ENCODE results near the gene DRC1.

The DRC1 gene

GRCh38 chr2:26483957-26484565 is 82.3 kb downstream of the DRC1 start:
- H3K4me2 ChIP-seq (ENCODE audit: insufficient read depth, low read length, poor library complexity, severe bottlenecking): no peak overlapping the region
- WGBS, 2 donors (ENCODE audit: extremely low coverage in 2 of 2, insufficient read length in 2 of 2, insufficient replicate concordance in 1 of 2): no CpG with 5 or more reads among the region's 13 CpGs

DNA sequence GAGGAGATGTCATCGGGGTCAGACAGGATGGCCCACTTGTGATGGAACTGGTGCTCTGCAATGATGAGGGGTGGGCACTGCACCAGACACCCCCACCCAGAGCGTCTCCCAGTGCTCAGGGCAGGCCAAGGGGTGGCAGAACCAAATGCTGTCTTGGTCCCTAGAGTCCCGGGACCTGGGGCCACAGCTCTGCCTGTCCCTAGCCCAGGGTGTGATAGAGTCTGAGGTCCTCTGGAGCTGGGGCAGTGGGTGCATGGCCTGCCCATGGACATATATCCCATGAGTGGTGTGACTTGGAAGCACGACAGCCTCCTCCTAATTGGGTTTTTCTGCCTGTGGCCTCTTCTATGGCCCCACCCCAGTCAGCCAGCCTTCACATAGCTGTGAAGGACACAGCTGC is 82.9 kb downstream of the DRC1 start:
- H4K8ac ChIP-seq (ENCODE audit: low read depth, low read length): no peak overlapping the region
- H3K4me3 ChIP-seq (ENCODE audit: low read length in 2 of 2): peak overlapping the region in 1 of 2 donors; percentile 23
- no peak overlapping the region for H2AFZ ChIP-seq (ENCODE audit: low read length)
- no peak overlapping the region for H2BK120ac ChIP-seq (ENCODE audit: low read depth, low read length)
- no peak overlapping the region for H3K27ac ChIP-seq (replicated peaks; ENCODE audit: low read length)
- peaks cover 3 to 10% of the 10 kb centered on the region in 2 donors for H3K4me1 ChIP-seq (ENCODE audit: control insufficient read depth in 2 of 2, insufficient read depth in 1 of 2, low read depth in 1 of 2, low read length in 2 of 2)
- no peak overlapping the region for H3K9ac ChIP-seq (ENCODE audit: low read depth, low read length, poor library complexity)
- H3K18ac ChIP-seq (ENCODE audit: low read length): no peak overlapping the region
- DNase-seq (ENCODE audit: low spot score): no peak
- peak overlapping the region; percentile 50 for H2BK12ac ChIP-seq (ENCODE audit: low read length)
- H2AK5ac ChIP-seq (ENCODE audit: low read depth, low read length): peak overlapping the region; percentile 73
- H3K36me3 ChIP-seq (replicated peaks in 1 of 2; ENCODE audit: control insufficient read depth in 2 of 2, insufficient read depth in 2 of 2, low read length in 2 of 2): no peaks in the 10 kb centered on the region
- H3K23ac ChIP-seq (ENCODE audit: low read depth, low read length, poor library complexity): peak overlapping the region; percentile 5
- no peak overlapping the region for H2BK15ac ChIP-seq (ENCODE audit: low read length)
- H4K91ac ChIP-seq (ENCODE audit: low read depth, low read length, poor library complexity): no peak overlapping the region
- H3K27me3 ChIP-seq (ENCODE audit: control insufficient read depth in 3 of 3, insufficient read depth in 3 of 3, low read depth in 1 of 3, low read length in 3 of 3): no peaks in the 10 kb centered on the region
- H3K9me3 ChIP-seq (replicated peaks in 1 of 2; ENCODE audit: control insufficient read depth in 2 of 2, insufficient read depth in 1 of 2, low read depth in 1 of 2, low read length in 2 of 2): peaks cover 0 to 2% of the 10 kb centered on the region in 2 donors
- WGBS, 2 donors (ENCODE audit: extremely low coverage in 2 of 2, insufficient read length in 2 of 2, insufficient replicate concordance in 1 of 2): no CpG with 5 or more reads among the region's 4 CpGs
- H3K79me1 ChIP-seq (ENCODE audit: low read depth, low read length): peaks cover 2% of the 10 kb centered on the region
- no peak overlapping the region for H3K4me2 ChIP-seq (ENCODE audit: insufficient read depth, low read length, poor library complexity, severe bottlenecking)
- H3K4ac ChIP-seq (ENCODE audit: low read length): no peak overlapping the region
- H3K14ac ChIP-seq (ENCODE audit: low read length): peak overlapping the region; percentile 22
- H2BK5ac ChIP-seq (ENCODE audit: low read length): no peak overlapping the region

More at GRCh38 chr2:26483957-26484565, 82.3 kb downstream of the DRC1 start:
- peak overlapping the region; percentile 50 for H2BK12ac ChIP-seq (ENCODE audit: low read length)
- H3K14ac ChIP-seq (ENCODE audit: low read length): peak overlapping the region; percentile 22
- H2AFZ ChIP-seq (ENCODE audit: low read length): no peak overlapping the region
- peaks cover 2 to 10% of the 10 kb centered on the region in 2 donors for H3K4me1 ChIP-seq (ENCODE audit: control insufficient read depth in 2 of 2, insufficient read depth in 1 of 2, low read depth in 1 of 2, low read length in 2 of 2)
- peak overlapping the region; percentile 21 for H2AK5ac ChIP-seq (ENCODE audit: low read depth, low read length)
- no peak overlapping the region for H4K8ac ChIP-seq (ENCODE audit: low read depth, low read length)
- no peak overlapping the region for H3K27ac ChIP-seq (replicated peaks; ENCODE audit: low read length)
- H3K79me1 ChIP-seq (ENCODE audit: low read depth, low read length): peaks cover 2% of the 10 kb centered on the region
- H3K18ac ChIP-seq (ENCODE audit: low read length): peak overlapping the region; percentile 50
- H4K91ac ChIP-seq (ENCODE audit: low read depth, low read length, poor library complexity): no peak overlapping the region
- H2BK15ac ChIP-seq (ENCODE audit: low read length): no peak overlapping the region
- no peak for DNase-seq (ENCODE audit: low spot score)
- peak overlapping the region; percentile 5 for H3K23ac ChIP-seq (ENCODE audit: low read depth, low read length, poor library complexity)
- no peak overlapping the region for H2BK120ac ChIP-seq (ENCODE audit: low read depth, low read length)
- no peaks in the 10 kb centered on the region for H3K36me3 ChIP-seq (replicated peaks in 1 of 2; ENCODE audit: control insufficient read depth in 2 of 2, insufficient read depth in 2 of 2, low read length in 2 of 2)
- no peaks in the 10 kb centered on the region for H3K27me3 ChIP-seq (ENCODE audit: control insufficient read depth in 3 of 3, insufficient read depth in 3 of 3, low read depth in 1 of 3, low read length in 3 of 3)
- H3K4ac ChIP-seq (ENCODE audit: low read length): no peak overlapping the region
- peaks cover 0 to 2% of the 10 kb centered on the region in 2 donors for H3K9me3 ChIP-seq (replicated peaks in 1 of 2; ENCODE audit: control insufficient read depth in 2 of 2, insufficient read depth in 1 of 2, low read depth in 1 of 2, low read length in 2 of 2)
- H3K9ac ChIP-seq (ENCODE audit: low read depth, low read length, poor library complexity): no peak overlapping the region
- H3K4me3 ChIP-seq (ENCODE audit: low read length in 2 of 2): peak overlapping the region in 1 of 2 donors; percentile 23
- no peak overlapping the region for H2BK5ac ChIP-seq (ENCODE audit: low read length)

DNA sequence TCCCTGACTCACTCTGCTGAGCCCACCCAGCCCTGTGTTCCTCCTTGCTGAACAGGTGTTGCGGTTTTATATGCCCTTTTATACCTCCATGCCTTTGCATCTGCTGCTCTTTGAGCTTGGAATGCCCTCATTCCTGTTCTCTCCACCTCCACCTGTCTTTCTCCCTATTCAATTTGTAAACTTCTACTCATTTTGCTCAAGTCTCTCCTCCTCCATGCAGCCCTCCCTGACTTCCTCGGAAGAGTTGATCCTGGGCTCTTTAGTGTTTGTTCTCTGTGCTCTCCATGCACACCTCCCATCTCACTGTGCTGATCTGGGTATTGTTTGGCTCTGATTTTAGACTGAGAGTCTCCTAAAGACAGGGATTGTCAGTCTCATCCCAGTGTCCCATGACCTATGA is 83.4 kb downstream of the DRC1 start:
- Histone ChIP-seq H3K14ac (ENCODE audit: low read length) (no peak overlapping the region), H2BK5ac (ENCODE audit: low read length) (no peak overlapping the region), H2BK15ac (ENCODE audit: low read length) (peak overlapping the region; percentile 74), H3K27me3 (ENCODE audit: control insufficient read depth in 3 of 3, insufficient read depth in 3 of 3, low read depth in 1 of 3, low read length in 3 of 3) (no peaks in the 10 kb centered on the region), H2BK120ac (ENCODE audit: low read depth, low read length) (no peak overlapping the region), H2AK5ac (ENCODE audit: low read depth, low read length) (peak overlapping the region; percentile 32), H3K9me3 (replicated peaks in 1 of 2; ENCODE audit: control insufficient read depth in 2 of 2, insufficient read depth in 1 of 2, low read depth in 1 of 2, low read length in 2 of 2) (peaks cover 0 to 2% of the 10 kb centered on the region in 2 donors), H4K8ac (ENCODE audit: low read depth, low read length) (no peak overlapping the region), H3K4me2 (ENCODE audit: insufficient read depth, low read length, poor library complexity, severe bottlenecking) (no peak overlapping the region), H3K36me3 (replicated peaks in 1 of 2; ENCODE audit: control insufficient read depth in 2 of 2, insufficient read depth in 2 of 2, low read length in 2 of 2) (no peaks in the 10 kb centered on the region), H3K9ac (ENCODE audit: low read depth, low read length, poor library complexity) (no peak overlapping the region), H3K79me1 (ENCODE audit: low read depth, low read length) (peaks cover 2% of the 10 kb centered on the region), H3K27ac (replicated peaks; ENCODE audit: low read length) (no peak overlapping the region), H3K23ac (ENCODE audit: low read depth, low read length, poor library complexity) (no peak overlapping the region), H3K18ac (ENCODE audit: low read length) (no peak overlapping the region), H3K4me3 (ENCODE audit: low read length in 2 of 2) (no peak overlapping the region), H2BK12ac (ENCODE audit: low read length) (no peak overlapping the region), H2AFZ (ENCODE audit: low read length) (no peak overlapping the region), H3K4ac (ENCODE audit: low read length) (no peak overlapping the region), H3K4me1 (ENCODE audit: control insufficient read depth in 2 of 2, insufficient read depth in 1 of 2, low read depth in 1 of 2, low read length in 2 of 2) (peaks cover 4 to 10% of the 10 kb centered on the region in 2 donors), H4K91ac (ENCODE audit: low read depth, low read length, poor library complexity) (no peak overlapping the region)
- DNase-seq (ENCODE audit: low spot score): no peak
- WGBS, 2 donors (ENCODE audit: extremely low coverage in 2 of 2, insufficient read length in 2 of 2, insufficient replicate concordance in 1 of 2): no CpG with 5 or more reads among the region's 2 CpGs

GRCh38 chr2:26485725-26486418 is 84.2 kb downstream of the DRC1 start:
- WGBS, 2 donors (ENCODE audit: extremely low coverage in 2 of 2, insufficient read length in 2 of 2, insufficient replicate concordance in 1 of 2): no CpG with 5 or more reads among the region's 8 CpGs
- no peak overlapping the region for H3K4ac ChIP-seq (ENCODE audit: low read length)
- H2AFZ ChIP-seq (ENCODE audit: low read length): no peak overlapping the region

More at GRCh38 chr2:26485725-26486418, 84.2 kb downstream of the DRC1 start:
- Histone ChIP-seq H3K4me3 (ENCODE audit: low read length in 2 of 2) (no peak overlapping the region), H3K27ac (replicated peaks; ENCODE audit: low read length) (no peak overlapping the region), H3K4me2 (ENCODE audit: insufficient read depth, low read length, poor library complexity, severe bottlenecking) (no peak overlapping the region), H3K79me1 (ENCODE audit: low read depth, low read length) (no peaks in the 10 kb centered on the region), H3K36me3 (replicated peaks in 1 of 2; ENCODE audit: control insufficient read depth in 2 of 2, insufficient read depth in 2 of 2, low read length in 2 of 2) (no peaks in the 10 kb centered on the region), H2BK15ac (ENCODE audit: low read length) (peak overlapping the region; percentile 74), H3K18ac (ENCODE audit: low read length) (peak overlapping the region; percentile 54), H3K27me3 (ENCODE audit: control insufficient read depth in 3 of 3, insufficient read depth in 3 of 3, low read depth in 1 of 3, low read length in 3 of 3) (no peaks in the 10 kb centered on the region), H3K14ac (ENCODE audit: low read length) (no peak overlapping the region), H2BK12ac (ENCODE audit: low read length) (no peak overlapping the region), H3K9me3 (replicated peaks in 1 of 2; ENCODE audit: control insufficient read depth in 2 of 2, insufficient read depth in 1 of 2, low read depth in 1 of 2, low read length in 2 of 2) (peaks cover 0 to 2% of the 10 kb centered on the region in 2 donors), H3K23ac (ENCODE audit: low read depth, low read length, poor library complexity) (no peak overlapping the region), H3K4me1 (ENCODE audit: control insufficient read depth in 2 of 2, insufficient read depth in 1 of 2, low read depth in 1 of 2, low read length in 2 of 2) (peaks cover 4 to 9% of the 10 kb centered on the region in 2 donors), H4K8ac (ENCODE audit: low read depth, low read length) (no peak overlapping the region), H3K9ac (ENCODE audit: low read depth, low read length, poor library complexity) (no peak overlapping the region), H2BK5ac (ENCODE audit: low read length) (no peak overlapping the region), H4K91ac (ENCODE audit: low read depth, low read length, poor library complexity) (no peak overlapping the region), H2BK120ac (ENCODE audit: low read depth, low read length) (no peak overlapping the region), H2AK5ac (ENCODE audit: low read depth, low read length) (peak overlapping the region; percentile 32)
- no peak for DNase-seq (ENCODE audit: low spot score)

All from neuronal stem cell (in vitro differentiated cells).